ENCODE data around the gene G6PC3.

- TF ChIP-seq, protein P1, sequence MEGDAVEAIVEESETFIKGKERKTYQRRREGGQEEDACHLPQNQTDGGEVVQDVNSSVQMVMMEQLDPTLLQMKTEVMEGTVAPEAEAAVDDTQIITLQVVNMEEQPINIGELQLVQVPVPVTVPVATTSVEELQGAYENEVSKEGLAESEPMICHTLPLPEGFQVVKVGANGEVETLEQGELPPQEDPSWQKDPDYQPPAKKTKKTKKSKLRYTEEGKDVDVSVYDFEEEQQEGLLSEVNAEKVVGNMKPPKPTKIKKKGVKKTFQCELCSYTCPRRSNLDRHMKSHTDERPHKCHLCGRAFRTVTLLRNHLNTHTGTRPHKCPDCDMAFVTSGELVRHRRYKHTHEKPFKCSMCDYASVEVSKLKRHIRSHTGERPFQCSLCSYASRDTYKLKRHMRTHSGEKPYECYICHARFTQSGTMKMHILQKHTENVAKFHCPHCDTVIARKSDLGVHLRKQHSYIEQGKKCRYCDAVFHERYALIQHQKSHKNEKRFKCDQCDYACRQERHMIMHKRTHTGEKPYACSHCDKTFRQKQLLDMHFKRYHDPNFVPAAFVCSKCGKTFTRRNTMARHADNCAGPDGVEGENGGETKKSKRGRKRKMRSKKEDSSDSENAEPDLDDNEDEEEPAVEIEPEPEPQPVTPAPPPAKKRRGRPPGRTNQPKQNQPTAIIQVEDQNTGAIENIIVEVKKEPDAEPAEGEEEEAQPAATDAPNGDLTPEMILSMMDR (conservative IDR thresholded peaks at IDR 0.05): no peak
- TF ChIP-seq ZFX (IDR thresholded peaks at IDR 0.05): no peak
Measured at GRCh38 chr17:44022246-44022645, 48.3 kb upstream of the G6PC3 start.

All from C4-2B (cell line).